Hepatocyte (in vitro differentiated cells): ENCODE data around the gene PIGT.

Experiments
- EZH2 ChIP-seq: fragments of 200-600 bp; sonication (generic); IDR thresholded peaks from 2 replicates; pipeline ENCODE4 v1.6.1; 2016; ENCODE audit warnings: antibody characterized with exemption, mild to moderate bottlenecking, borderline replicate concordance
- TF ChIP-seq, protein P1 (sequence below): fragments of 200-600 bp; sonication (generic); IDR thresholded peaks from 2 replicates; pipeline ENCODE4 v1.5.1; 2016; ENCODE audit warnings: antibody characterized with exemption, mild to moderate bottlenecking; ENCODE audit not compliant: poor library complexity

DNA sequence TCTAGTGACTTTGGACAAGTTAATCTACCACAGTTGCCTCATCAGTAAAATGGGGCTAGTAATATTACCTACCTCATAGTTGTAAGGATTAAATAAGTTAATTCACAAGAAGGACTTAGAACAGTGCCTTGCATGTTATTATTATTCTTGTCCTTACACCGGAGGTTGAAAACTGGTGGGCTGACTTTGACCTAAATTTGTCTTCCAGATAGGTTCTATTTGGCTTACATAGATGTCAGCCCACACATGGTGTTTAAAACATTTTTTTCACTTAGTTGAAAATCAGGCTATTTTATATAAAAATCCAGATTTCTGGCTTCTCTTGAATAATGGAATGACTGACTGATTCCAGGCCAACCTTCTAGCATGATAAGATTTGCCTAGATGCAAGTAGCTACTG lies 49.7 kb upstream of the PIGT start:
- TF ChIP-seq, protein P1, sequence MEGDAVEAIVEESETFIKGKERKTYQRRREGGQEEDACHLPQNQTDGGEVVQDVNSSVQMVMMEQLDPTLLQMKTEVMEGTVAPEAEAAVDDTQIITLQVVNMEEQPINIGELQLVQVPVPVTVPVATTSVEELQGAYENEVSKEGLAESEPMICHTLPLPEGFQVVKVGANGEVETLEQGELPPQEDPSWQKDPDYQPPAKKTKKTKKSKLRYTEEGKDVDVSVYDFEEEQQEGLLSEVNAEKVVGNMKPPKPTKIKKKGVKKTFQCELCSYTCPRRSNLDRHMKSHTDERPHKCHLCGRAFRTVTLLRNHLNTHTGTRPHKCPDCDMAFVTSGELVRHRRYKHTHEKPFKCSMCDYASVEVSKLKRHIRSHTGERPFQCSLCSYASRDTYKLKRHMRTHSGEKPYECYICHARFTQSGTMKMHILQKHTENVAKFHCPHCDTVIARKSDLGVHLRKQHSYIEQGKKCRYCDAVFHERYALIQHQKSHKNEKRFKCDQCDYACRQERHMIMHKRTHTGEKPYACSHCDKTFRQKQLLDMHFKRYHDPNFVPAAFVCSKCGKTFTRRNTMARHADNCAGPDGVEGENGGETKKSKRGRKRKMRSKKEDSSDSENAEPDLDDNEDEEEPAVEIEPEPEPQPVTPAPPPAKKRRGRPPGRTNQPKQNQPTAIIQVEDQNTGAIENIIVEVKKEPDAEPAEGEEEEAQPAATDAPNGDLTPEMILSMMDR, result no peak
- TF ChIP-seq EZH2, result no peak
